HepG2 (cell line): ENCODE results near the gene WDR6.

Experiments used
- ATF7 ChIP-seq, 2 experiments: fragments of 450-650 bp in 1 of 2; sonication (generic) in 1 of 2; formaldehyde crosslinking in 1 of 2; IDR thresholded peaks; 2 replicates each; pipeline versions ENCODE4 v1.4.0 to v1.6.1; 2016 to 2020; ENCODE audit warnings: antibody characterized with exemption in 1 of 2, mild to moderate bottlenecking in 1 of 2, missing genetic modification reagents in 1 of 2
- FOXO4 ChIP-seq: sonication (generic); formaldehyde crosslinking; conservative IDR thresholded peaks from 2 replicates; pipeline ENCODE4 v1.8.1; 2023; ENCODE audit warnings: missing genetic modification reagents
- HNRNPK ChIP-seq: fragments of 200-400 bp; formaldehyde crosslinking; IDR thresholded peaks from 2 replicates; pipeline ENCODE4 v1.6.1; 2018; ENCODE audit warnings: low read length, low read depth, moderate library complexity, mild to moderate bottlenecking; ENCODE audit not compliant: poor library complexity, severe bottlenecking
- PHF21A ChIP-seq: sonication (generic); formaldehyde crosslinking; IDR thresholded peaks from 2 replicates; pipeline ENCODE4 v1.5.0; 2020; ENCODE audit warnings: mild to moderate bottlenecking, missing genetic modification reagents
- PHF5A ChIP-seq: IDR thresholded peaks from one replicate; pipeline ENCODE4 v1.6.1; 2018; ENCODE audit warnings: low read depth, missing genetic modification reagents; ENCODE audit not compliant: unreplicated experiment
- POLR2A ChIP-seq, 2 experiments: IDR thresholded peaks; 2 replicates each; pipeline ENCODE4 v1.6.1; 2011; ENCODE audit warnings: low read depth in 2 of 2, low read length in 2 of 2, mild to moderate bottlenecking in 1 of 2, moderate library complexity in 1 of 2; ENCODE audit not compliant: insufficient read depth in 1 of 2
- POLR2AphosphoS5 ChIP-seq: IDR thresholded peaks from 2 replicates; pipeline ENCODE4 v1.6.1; 2012; ENCODE audit warnings: low read depth, low read length
- SALL2 ChIP-seq: sonication (generic); formaldehyde crosslinking; IDR thresholded peaks from 2 replicates; pipeline ENCODE4 v1.8.1; 2023; ENCODE audit warnings: mild to moderate bottlenecking, missing genetic modification reagents, inconsistent platforms
- ZNF670 ChIP-seq: sonication (generic); formaldehyde crosslinking; IDR thresholded peaks from 2 replicates; pipeline ENCODE4 v1.8.0; 2022; ENCODE audit warnings: mild to moderate bottlenecking, missing genetic modification reagents, borderline replicate concordance
- ZNF782 ChIP-seq: sonication (generic); formaldehyde crosslinking; IDR thresholded peaks from 2 replicates; pipeline ENCODE4 v1.4.0; 2020; ENCODE audit warnings: missing genetic modification reagents, mild to moderate bottlenecking, borderline replicate concordance

GRCh38 chr3:49005998-49006397 is 1.2 kb upstream of the WDR6 start:
- TF ChIP-seq HNRNPK (no peak), PHF21A (CRISPR knock-in tag) (no peak), ATF7 (IDR thresholded peaks at IDR 0.05) (no peak), ATF7 (CRISPR knock-in tag; IDR thresholded peaks at IDR 0.05) (no peak), FOXO4 (CRISPR knock-in tag) (no peak), PHF5A (no peak), SALL2 (CRISPR knock-in tag) (no peak), ZNF670 (CRISPR knock-in tag) (no peak), ZNF782 (no peak), POLR2AphosphoS5 (no peak), POLR2A (IDR thresholded peaks at IDR 0.05; ENCODE audit: insufficient read depth in 1 of 2, low read depth in 2 of 2, low read length in 2 of 2) (no peak)
